NCI-H1417 (cell line): ENCODE data around the gene TUBB2B.

Source experiments
- DNase-seq, 3 experiments: peaks; one replicate each; lab custom pipeline; 2025; lab: John Stamatoyannopoulos, UW

TUBB2B gene

GRCh38 chr6:3227363-3228045 lies at the start of gene TUBB2B:
Gene TUBB2B (minus strand): TSS chr6:3227653. CDS start chr6:3227543, 110 bp downstream.
- DNase-seq = peak; percentile 96 to 97 (median 96)

- no peak for DNase-seq
Observed at GRCh38 chr6:3277251-3277650, 49.8 kb upstream of the TUBB2B start.

GRCh38 chr6:3276174-3277167 lies 49.0 kb upstream of the TUBB2B start:
- no peak for DNase-seq

- DNase-seq = no peak
Observed at GRCh38 chr6:3273707-3274521, 46.5 kb upstream of the TUBB2B start.

- no peak for DNase-seq
Observed at GRCh38 chr6:3272911-3273547, 45.6 kb upstream of the TUBB2B start.

GRCh38 chr6:3271756-3272155 lies 44.3 kb upstream of the TUBB2B start:
- no peak for DNase-seq

- DNase-seq = no peak
Observed at GRCh38 chr6:3270258-3270657, 42.8 kb upstream of the TUBB2B start.

GRCh38 chr6:3269281-3269975 lies 42.0 kb upstream of the TUBB2B start:
- no peak for DNase-seq

- DNase-seq = no peak
Observed at GRCh38 chr6:3268680-3269079, 41.2 kb upstream of the TUBB2B start.

GRCh38 chr6:3267162-3267561 lies 39.7 kb upstream of the TUBB2B start:
- DNase-seq = peak in 1 of 3 experiments; percentile 53

GRCh38 chr6:3266170-3266569 lies 38.7 kb upstream of the TUBB2B start:
- DNase-seq = no peak

- no peak for DNase-seq
Observed at GRCh38 chr6:3265671-3266070, 38.2 kb upstream of the TUBB2B start.

GRCh38 chr6:3264356-3264755 lies 36.9 kb upstream of the TUBB2B start:
- no peak for DNase-seq

GRCh38 chr6:3263096-3263495 lies 35.6 kb upstream of the TUBB2B start:
- no peak for DNase-seq

GRCh38 chr6:3261921-3262320 lies 34.5 kb upstream of the TUBB2B start:
- DNase-seq = no peak

- no peak for DNase-seq
Observed at GRCh38 chr6:3261518-3261820, 34.0 kb upstream of the TUBB2B start.

- no peak for DNase-seq
Observed at GRCh38 chr6:3260772-3261517, 33.5 kb upstream of the TUBB2B start.

- no peak for DNase-seq
Observed at GRCh38 chr6:3260296-3260695, 32.8 kb upstream of the TUBB2B start.

- peak; percentile 33 to 64 (median 55) for DNase-seq
Observed at GRCh38 chr6:3259491-3259958, 32.1 kb upstream of the TUBB2B start.
